DOHH2 (cell line): Measurements from ENCODE around the gene PHAF1.

Source experiments
- H3F3A ChIP-seq: fragments of 200-600 bp; sonication (generic), shearing (Covaris generic); 2 replicates; pipeline ENCODE4 v1.6.0; 2016; ENCODE audit warnings: antibody characterized with exemption, mild to moderate bottlenecking; ENCODE audit not compliant: control insufficient read depth, insufficient read depth
- H3K27ac ChIP-seq: fragments of 200-600 bp; sonication (generic); 2 replicates; pipeline ENCODE4 v1.5.1; 2014; ENCODE audit warnings: low read depth, mild to moderate bottlenecking, low read length, moderate library complexity
- H3K27me3 ChIP-seq: fragments of 200-600 bp; sonication (generic); 2 replicates; pipeline ENCODE4 v1.6.1; 2014; ENCODE audit warnings: mild to moderate bottlenecking, low read length, mixed read lengths; ENCODE audit not compliant: control insufficient read depth
- H3K36me3 ChIP-seq: fragments of 200-600 bp; sonication (generic); 2 replicates; pipeline ENCODE4 v1.6.1; 2014; ENCODE audit warnings: mild to moderate bottlenecking, low read length, moderate library complexity, mixed read lengths; ENCODE audit not compliant: control insufficient read depth
- H3K4me1 ChIP-seq: fragments of 200-600 bp; sonication (generic); 2 replicates; pipeline ENCODE4 v1.6.1; 2014; ENCODE audit warnings: mild to moderate bottlenecking, low read length, mixed read lengths; ENCODE audit not compliant: control insufficient read depth
- H3K4me2 ChIP-seq: fragments of 200-600 bp; sonication (generic); 2 replicates; pipeline ENCODE4 v1.6.0; 2014; ENCODE audit warnings: mild to moderate bottlenecking, low read length, moderate library complexity
- H3K4me3 ChIP-seq: fragments of 200-600 bp; sonication (generic); 2 replicates; pipeline ENCODE4 v1.5.1; 2014; ENCODE audit warnings: mild to moderate bottlenecking, low read length, mixed read lengths
- H3K79me2 ChIP-seq: fragments of 200-600 bp; sonication (generic); 2 replicates; pipeline ENCODE4 v1.6.1; 2014; ENCODE audit warnings: mild to moderate bottlenecking, low read length, mixed read lengths; ENCODE audit not compliant: control insufficient read depth
- H3K9me2 ChIP-seq: fragments of 200-600 bp; sonication (generic); replicated peaks from 2 replicates; pipeline ENCODE4 v1.6.1; 2014; ENCODE audit warnings: mild to moderate bottlenecking, low read length, mixed read lengths; ENCODE audit not compliant: control insufficient read depth
- H3K9me3 ChIP-seq: fragments of 200-600 bp; sonication (generic); 2 replicates; pipeline ENCODE4 v1.6.1; 2014; ENCODE audit warnings: antibody characterized with exemption, low read length, mixed read lengths; ENCODE audit not compliant: control insufficient read depth, insufficient read depth
- H4K20me1 ChIP-seq: fragments of 200-600 bp; sonication (generic); 2 replicates; pipeline ENCODE4 v1.6.0; 2014; ENCODE audit warnings: low read depth, mild to moderate bottlenecking, antibody characterized with exemption, low read length, moderate library complexity; ENCODE audit not compliant: control insufficient read depth, insufficient read depth
- EZH2phosphoT487 ChIP-seq: fragments of 200-600 bp; sonication (generic); IDR thresholded peaks from 2 replicates; pipeline ENCODE4 v1.6.1; 2017; ENCODE audit warnings: borderline replicate concordance, mild to moderate bottlenecking, antibody characterized with exemption, low read length, moderate library complexity, mixed read lengths
- TF ChIP-seq, protein P1 (sequence below): fragments of 200-600 bp; sonication (generic); IDR thresholded peaks from one replicate; pipeline ENCODE4 v1.5.1; 2014; ENCODE audit warnings: antibody characterized with exemption, mild to moderate bottlenecking, low read depth, low read length; ENCODE audit not compliant: poor library complexity, severe bottlenecking

Gene PHAF1

DNA sequence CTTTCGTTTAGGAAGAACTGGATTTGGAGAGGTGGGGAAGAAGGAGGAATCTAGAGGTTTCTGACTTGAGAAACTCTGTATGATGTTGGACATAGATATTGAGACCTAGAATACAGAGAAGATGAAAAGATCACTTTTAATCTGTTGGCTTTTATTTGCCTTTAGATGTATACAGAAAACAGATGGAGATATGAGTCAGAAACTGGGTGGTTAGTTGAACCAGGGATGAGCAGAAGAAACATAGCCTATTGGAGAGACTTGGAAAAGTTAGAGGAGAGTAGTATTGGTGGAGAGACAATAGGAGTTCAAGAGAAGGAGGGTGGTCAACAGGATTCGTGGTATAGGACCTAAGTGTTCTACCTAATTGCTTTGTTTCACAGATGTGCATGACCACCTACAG is 5.1 kb downstream of the PHAF1 start:
- no peaks in the 10 kb centered on the region for H3K9me3 ChIP-seq
- H3K4me1 ChIP-seq = peaks cover 14% of the 10 kb centered on the region
- peaks cover 72% of the 10 kb centered on the region for H3K79me2 ChIP-seq
- H3K27ac ChIP-seq = no peak overlapping the region
- no peaks in the 10 kb centered on the region for H3K9me2 ChIP-seq
- H3K4me3 ChIP-seq = no peak overlapping the region
- no peak for TF ChIP-seq EZH2phosphoT487
- TF ChIP-seq, protein P1, sequence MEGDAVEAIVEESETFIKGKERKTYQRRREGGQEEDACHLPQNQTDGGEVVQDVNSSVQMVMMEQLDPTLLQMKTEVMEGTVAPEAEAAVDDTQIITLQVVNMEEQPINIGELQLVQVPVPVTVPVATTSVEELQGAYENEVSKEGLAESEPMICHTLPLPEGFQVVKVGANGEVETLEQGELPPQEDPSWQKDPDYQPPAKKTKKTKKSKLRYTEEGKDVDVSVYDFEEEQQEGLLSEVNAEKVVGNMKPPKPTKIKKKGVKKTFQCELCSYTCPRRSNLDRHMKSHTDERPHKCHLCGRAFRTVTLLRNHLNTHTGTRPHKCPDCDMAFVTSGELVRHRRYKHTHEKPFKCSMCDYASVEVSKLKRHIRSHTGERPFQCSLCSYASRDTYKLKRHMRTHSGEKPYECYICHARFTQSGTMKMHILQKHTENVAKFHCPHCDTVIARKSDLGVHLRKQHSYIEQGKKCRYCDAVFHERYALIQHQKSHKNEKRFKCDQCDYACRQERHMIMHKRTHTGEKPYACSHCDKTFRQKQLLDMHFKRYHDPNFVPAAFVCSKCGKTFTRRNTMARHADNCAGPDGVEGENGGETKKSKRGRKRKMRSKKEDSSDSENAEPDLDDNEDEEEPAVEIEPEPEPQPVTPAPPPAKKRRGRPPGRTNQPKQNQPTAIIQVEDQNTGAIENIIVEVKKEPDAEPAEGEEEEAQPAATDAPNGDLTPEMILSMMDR = no peak
- H3K36me3 ChIP-seq = no peaks in the 10 kb centered on the region
- H4K20me1 ChIP-seq = no peaks in the 10 kb centered on the region; the same call in 1 of the 2 replicates
- no peaks in the 10 kb centered on the region for H3K27me3 ChIP-seq
- no peaks in the 10 kb centered on the region for H3F3A ChIP-seq
- no peak overlapping the region for H3K4me2 ChIP-seq

DNA sequence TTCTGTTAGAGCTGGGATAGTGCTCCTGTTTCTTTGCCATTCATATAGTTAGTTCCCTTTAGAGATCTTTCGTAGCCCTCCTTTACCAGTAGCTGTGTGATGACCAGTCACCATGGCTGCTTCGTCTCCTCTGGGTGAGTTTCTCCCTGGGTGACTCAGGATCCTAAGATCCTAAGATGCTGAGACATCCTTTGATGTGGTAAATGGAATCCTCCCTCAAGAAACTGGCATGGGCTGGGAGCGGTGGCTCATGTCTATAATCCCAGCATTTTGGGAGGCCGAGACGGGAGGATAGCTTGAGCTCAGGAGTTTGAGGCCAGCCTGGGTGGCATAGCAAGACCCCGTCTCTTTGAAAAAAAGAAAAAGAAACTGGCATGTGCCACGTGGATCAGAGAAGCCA is 5.9 kb downstream of the PHAF1 start:
- no peaks in the 10 kb centered on the region for H3K9me3 ChIP-seq
- H3K79me2 ChIP-seq = peaks cover 63% of the 10 kb centered on the region
- H3K4me1 ChIP-seq = peaks cover 11% of the 10 kb centered on the region
- H4K20me1 ChIP-seq = no peaks in the 10 kb centered on the region; the same call in 1 of the 2 replicates
- no peaks in the 10 kb centered on the region for H3K9me2 ChIP-seq
- no peak overlapping the region for H3K27ac ChIP-seq
- no peaks in the 10 kb centered on the region for H3K27me3 ChIP-seq
- no peaks in the 10 kb centered on the region; the same call in 1 of the 2 replicates for H3K36me3 ChIP-seq
- H3K4me3 ChIP-seq = no peak overlapping the region
- no peaks in the 10 kb centered on the region for H3F3A ChIP-seq
- H3K4me2 ChIP-seq = no peak overlapping the region
- TF ChIP-seq, protein P1 = no peak
- no peak for TF ChIP-seq EZH2phosphoT487

DNA sequence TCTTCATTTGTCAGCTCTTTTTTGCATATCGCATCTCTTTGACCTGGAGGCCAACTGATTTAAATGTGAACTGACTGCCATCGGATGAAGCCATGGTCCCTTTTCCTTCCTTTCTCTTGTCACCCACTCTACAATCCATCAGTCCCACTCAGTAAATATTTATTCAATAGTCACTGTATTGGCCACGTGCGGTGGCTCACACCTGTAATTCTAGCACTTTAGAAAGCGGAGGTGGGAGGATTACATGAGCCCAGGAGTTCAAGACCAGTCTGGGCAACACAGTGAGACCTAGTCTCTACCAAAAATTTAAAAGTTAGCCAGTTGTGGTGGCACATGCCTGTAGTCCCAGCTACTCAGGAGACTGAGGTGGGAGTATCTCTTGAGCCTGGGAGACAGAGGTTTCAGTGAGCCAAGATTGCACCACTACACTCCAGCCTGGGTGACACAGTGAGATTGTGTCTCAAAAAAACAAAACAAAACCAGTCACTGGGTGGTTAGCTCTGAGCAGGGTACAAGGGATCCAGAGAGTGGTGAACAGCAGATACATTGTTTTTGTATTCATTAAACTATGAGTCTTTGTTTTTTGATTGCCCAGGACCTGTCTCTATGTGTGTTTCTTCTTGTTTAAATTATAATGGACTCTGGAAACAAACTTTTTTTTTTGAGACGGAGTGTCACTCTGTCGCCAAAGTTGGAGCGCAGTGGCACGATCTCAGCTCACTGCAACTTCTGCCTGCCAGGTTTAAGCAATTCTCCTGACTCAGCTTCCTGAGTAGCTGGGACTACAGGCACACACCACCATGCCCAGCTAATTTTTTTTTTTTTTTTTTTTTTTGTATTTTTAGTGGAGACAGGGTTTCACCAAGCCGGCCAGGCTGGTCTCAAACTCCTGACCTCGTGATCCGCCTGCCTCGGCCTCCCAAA is 6.9 kb downstream of the PHAF1 start:
- Histone ChIP-seq H4K20me1 (no peaks in the 10 kb centered on the region), H3K9me2 (no peaks in the 10 kb centered on the region), H3K79me2 (peaks cover 53% of the 10 kb centered on the region), H3K27me3 (no peaks in the 10 kb centered on the region), H3F3A (no peaks in the 10 kb centered on the region), H3K9me3 (no peaks in the 10 kb centered on the region), H3K4me2 (no peak overlapping the region), H3K27ac (no peak overlapping the region), H3K36me3 (peaks cover 3% of the 10 kb centered on the region; the same call in 1 of the 2 replicates), H3K4me3 (no peak overlapping the region), H3K4me1 (0 out of 2 replicates have a peak, but pooled peaks cover 2% of the 10 kb centered on the region)
- TF ChIP-seq, protein P1 = no peak
- TF ChIP-seq EZH2phosphoT487 = no peak
